CD4-positive, alpha-beta T cell (primary cell): ENCODE data around the gene BICC1. TPM values are rescaled to one million over a fixed set of nuclear protein-coding genes. Genes with fewer than 3 reads are reported as not detected.

Experiments
- ATAC-seq: fragments of 200-7000 bp; cut with Tn5 transposase; one replicate; pipeline ENCODE4 v1.10.0; 2022; ENCODE audit warnings: mild to moderate bottlenecking; ENCODE audit not compliant: poor library complexity
- CTCF ChIA-PET: fragments of 350-600 bp; sonication (Branson Sonifier 250); formaldehyde crosslinking; loops from one replicate; lab custom pipeline; 2021; ENCODE audit warnings: antibody characterized with exemption, inconsistent platforms; lab: Charles Lee
- POLR2A ChIA-PET: fragments of 350-600 bp; sonication (Branson Sonifier 250); formaldehyde crosslinking; loops from one replicate; lab custom pipeline; 2021; ENCODE audit warnings: antibody characterized with exemption, inconsistent platforms; lab: Charles Lee
- DNase-seq, 14 experiments: peaks; one replicate each; pipeline ENCODE4 v3.0.0-alpha.2; 2013 to 2020; ENCODE audit warnings: mixed read lengths in 2 of 14
- H3K27ac ChIP-seq, 2 donors: one replicate each; pipeline versions ENCODE4 v1.5.1 to v1.7.0; 2013; ENCODE audit warnings: low read length in 2 of 2, low read depth in 1 of 2, mild to moderate bottlenecking in 1 of 2
- H3K27me3 ChIP-seq, 2 experiments: 1 replicate in 1 of 2; 2 replicates in 1 of 2; pipeline versions ENCODE4 v1.6.1 to v1.7.0; 2013; ENCODE audit warnings: low read length in 2 of 2, control low read depth in 1 of 2, mild to moderate bottlenecking in 1 of 2, moderate library complexity in 1 of 2; ENCODE audit not compliant: insufficient read depth in 2 of 2, control insufficient read depth in 1 of 2
- H3K36me3 ChIP-seq: one replicate; pipeline ENCODE4 v1.6.1; 2013; ENCODE audit warnings: low read length, control low read depth; ENCODE audit not compliant: insufficient read depth
- H3K4me1 ChIP-seq: one replicate; pipeline ENCODE4 v1.6.1; 2013; ENCODE audit warnings: low read length, control low read depth; ENCODE audit not compliant: insufficient read depth
- H3K4me3 ChIP-seq: one replicate; pipeline ENCODE4 v1.5.1; 2013; ENCODE audit warnings: mild to moderate bottlenecking, low read length, moderate library complexity
- H3K9me3 ChIP-seq, 2 experiments: 1 replicate in 1 of 2; 2 replicates in 1 of 2; pipeline versions ENCODE4 v1.6.1 to v1.7.0; 2013; ENCODE audit warnings: low read length in 2 of 2, mild to moderate bottlenecking in 2 of 2, control low read depth in 1 of 2, moderate library complexity in 1 of 2; ENCODE audit not compliant: control insufficient read depth in 1 of 2, insufficient read depth in 1 of 2
- H3K27ac Mint-ChIP-seq: one replicate; pipeline ENCODE4 v1.8.0; 2020; ENCODE audit warnings: mixed read lengths
- H3K27me3 Mint-ChIP-seq: one replicate; pipeline ENCODE4 v1.8.0; 2021; ENCODE audit warnings: mixed read lengths
- H3K36me3 Mint-ChIP-seq: one replicate; pipeline ENCODE4 v1.8.0; 2021; ENCODE audit warnings: low read depth, mixed read lengths
- H3K4me1 Mint-ChIP-seq: one replicate; pipeline ENCODE4 v1.8.0; 2021; ENCODE audit warnings: low read depth, mixed read lengths
- H3K4me3 Mint-ChIP-seq: one replicate; pipeline ENCODE4 v1.8.0; 2020; ENCODE audit warnings: mild to moderate bottlenecking, mixed read lengths
- H3K9me3 Mint-ChIP-seq: one replicate; pipeline ENCODE4 v1.8.0; 2020; ENCODE audit warnings: mixed read lengths
- intact Hi-C, 2 experiments: fragments of 100-400 bp; cut with DNase I in 1 of 2; cut with micrococcal nuclease in 1 of 2; formaldehyde crosslinking; loops; one replicate each; pipeline versions ENCODE4 v1.15.1 to v1.9.0; 2023 to 2025; cut with DNase I, micrococcal nuclease
- total RNA-seq, 174 experiments: library from RNA in 2 of 174; stranded (reverse) in 2 of 174; gene quantifications; one replicate each; pipeline ENCODE4 v1.2.3 and lab custom pipeline; 2021 to 2026
- TF ChIP-seq, protein P1 (sequence below): fragments of 200-600 bp; IDR thresholded peaks from one replicate; pipeline ENCODE4 v1.8.0; 2022; ENCODE audit warnings: antibody characterized with exemption, mild to moderate bottlenecking

BICC1 gene
- total RNA-seq, 2 experiments from 2014 or later: not detected

DNA sequence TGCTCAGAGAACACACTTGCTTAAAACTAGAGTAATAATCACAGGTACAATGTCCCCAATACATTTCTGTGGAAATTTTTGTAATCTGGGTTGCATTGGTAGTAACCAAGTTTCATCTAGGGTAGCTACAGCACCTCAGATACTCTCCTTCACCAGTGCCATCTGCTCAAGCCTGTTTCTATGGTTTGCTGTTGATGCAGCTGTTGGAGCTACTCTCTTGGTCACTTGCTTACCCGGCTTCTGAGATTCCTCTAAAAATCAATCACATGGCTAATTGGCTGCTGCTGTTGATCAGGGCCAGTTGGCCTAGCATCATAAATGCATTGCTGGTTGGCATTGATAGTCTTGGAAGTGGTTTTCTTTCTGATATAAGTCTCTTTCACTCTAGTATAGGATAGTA, 220.8 kb downstream of the BICC1 start:
- H3K4me3 Mint-ChIP-seq: no peak overlapping the region
- no peak for DNase-seq
- no peaks in the 10 kb centered on the region for H3K27me3 Mint-ChIP-seq
- intact Hi-C loops: no loop called here
- Histone ChIP-seq H3K4me3 (no peak overlapping the region), H3K4me1 (no peaks in the 10 kb centered on the region), H3K27ac (no peak overlapping the region), H3K36me3 (no peaks in the 10 kb centered on the region), H3K9me3 (peaks cover 8 to 13% of the 10 kb centered on the region in 2 experiments), H3K27me3 (no peaks in the 10 kb centered on the region)
- ChIA-PET CTCF (no interaction called here), POLR2A (no interaction called here)
- peaks cover 5% of the 10 kb centered on the region for H3K9me3 Mint-ChIP-seq
- no peaks in the 10 kb centered on the region for H3K36me3 Mint-ChIP-seq
- H3K4me1 Mint-ChIP-seq: no peaks in the 10 kb centered on the region
- TF ChIP-seq, protein P1, sequence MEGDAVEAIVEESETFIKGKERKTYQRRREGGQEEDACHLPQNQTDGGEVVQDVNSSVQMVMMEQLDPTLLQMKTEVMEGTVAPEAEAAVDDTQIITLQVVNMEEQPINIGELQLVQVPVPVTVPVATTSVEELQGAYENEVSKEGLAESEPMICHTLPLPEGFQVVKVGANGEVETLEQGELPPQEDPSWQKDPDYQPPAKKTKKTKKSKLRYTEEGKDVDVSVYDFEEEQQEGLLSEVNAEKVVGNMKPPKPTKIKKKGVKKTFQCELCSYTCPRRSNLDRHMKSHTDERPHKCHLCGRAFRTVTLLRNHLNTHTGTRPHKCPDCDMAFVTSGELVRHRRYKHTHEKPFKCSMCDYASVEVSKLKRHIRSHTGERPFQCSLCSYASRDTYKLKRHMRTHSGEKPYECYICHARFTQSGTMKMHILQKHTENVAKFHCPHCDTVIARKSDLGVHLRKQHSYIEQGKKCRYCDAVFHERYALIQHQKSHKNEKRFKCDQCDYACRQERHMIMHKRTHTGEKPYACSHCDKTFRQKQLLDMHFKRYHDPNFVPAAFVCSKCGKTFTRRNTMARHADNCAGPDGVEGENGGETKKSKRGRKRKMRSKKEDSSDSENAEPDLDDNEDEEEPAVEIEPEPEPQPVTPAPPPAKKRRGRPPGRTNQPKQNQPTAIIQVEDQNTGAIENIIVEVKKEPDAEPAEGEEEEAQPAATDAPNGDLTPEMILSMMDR: no peak
- H3K27ac Mint-ChIP-seq: no peak overlapping the region
- ATAC-seq: no peak

DNA sequence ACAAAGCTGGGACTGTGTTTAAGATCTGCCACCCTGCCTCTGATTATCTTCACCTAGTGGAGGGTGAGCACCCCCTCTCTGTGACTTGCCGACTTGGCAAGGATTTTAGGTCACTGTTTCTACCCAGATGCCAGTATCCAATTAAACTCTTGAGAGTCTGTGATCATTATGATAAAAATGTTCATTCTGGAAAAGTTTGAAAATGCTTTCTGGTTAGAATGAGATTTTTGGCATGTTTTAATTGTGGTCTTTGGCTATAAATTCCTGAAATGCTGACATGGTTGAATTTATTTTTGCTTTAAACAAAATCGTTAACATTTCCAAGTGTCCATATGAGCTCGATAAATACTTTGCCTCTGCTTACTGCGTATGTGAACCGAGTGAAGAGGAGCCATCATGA, 221.4 kb downstream of the BICC1 start:
- H3K27ac ChIP-seq: no peak overlapping the region
- no peak for DNase-seq
- no peak overlapping the region for H3K27ac Mint-ChIP-seq
- POLR2A ChIA-PET: no interaction called here
- ATAC-seq: no peak
- H3K36me3 ChIP-seq: no peaks in the 10 kb centered on the region
- H3K27me3 ChIP-seq: no peaks in the 10 kb centered on the region
- no peak overlapping the region for H3K4me3 ChIP-seq
- no peaks in the 10 kb centered on the region for H3K4me1 ChIP-seq
- TF ChIP-seq, protein P1: no peak
- H3K27me3 Mint-ChIP-seq: no peaks in the 10 kb centered on the region
- no peaks in the 10 kb centered on the region for H3K36me3 Mint-ChIP-seq
- H3K9me3 ChIP-seq: peaks cover 8 to 13% of the 10 kb centered on the region in 2 experiments
- H3K4me1 Mint-ChIP-seq: no peaks in the 10 kb centered on the region
- CTCF ChIA-PET: no interaction called here
- intact Hi-C loops: no loop called here
- H3K4me3 Mint-ChIP-seq: no peak overlapping the region
- H3K9me3 Mint-ChIP-seq: peaks cover 5% of the 10 kb centered on the region

DNA sequence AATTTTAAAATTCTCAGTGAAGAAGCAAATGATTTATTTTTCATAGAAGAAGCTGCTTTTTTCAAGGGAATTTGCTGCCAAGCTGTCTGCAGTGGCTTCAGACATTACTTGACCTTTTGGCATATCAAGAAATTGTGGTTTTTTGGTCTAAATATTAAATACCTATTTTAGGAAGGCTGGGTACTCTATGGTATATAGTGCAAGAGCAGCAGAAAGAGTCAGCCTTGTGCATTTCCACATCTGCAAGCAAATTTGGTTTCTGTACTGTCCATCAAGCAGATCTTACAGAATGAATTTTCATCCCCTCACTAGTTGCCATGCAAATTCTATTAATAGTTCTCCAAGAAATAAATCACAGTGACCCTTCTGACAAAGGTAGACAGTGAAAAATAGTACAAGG, 222.0 kb downstream of the BICC1 start:
- DNase-seq: no peak
- Histone ChIP-seq H3K36me3 (no peaks in the 10 kb centered on the region), H3K4me1 (no peaks in the 10 kb centered on the region), H3K4me3 (no peak overlapping the region), H3K27me3 (no peaks in the 10 kb centered on the region), H3K9me3 (peaks cover 8 to 13% of the 10 kb centered on the region in 2 experiments), H3K27ac (no peak overlapping the region)
- ATAC-seq: no peak
- no peaks in the 10 kb centered on the region for H3K27me3 Mint-ChIP-seq
- H3K4me3 Mint-ChIP-seq: no peak overlapping the region
- H3K4me1 Mint-ChIP-seq: no peaks in the 10 kb centered on the region
- no peak overlapping the region for H3K27ac Mint-ChIP-seq
- intact Hi-C loops: no loop called here
- H3K36me3 Mint-ChIP-seq: no peaks in the 10 kb centered on the region
- TF ChIP-seq, protein P1: no peak
- POLR2A ChIA-PET: no interaction called here
- CTCF ChIA-PET: no interaction called here
- H3K9me3 Mint-ChIP-seq: peaks cover 5% of the 10 kb centered on the region
